GM21528 (cell line): Measurements from ENCODE around the gene C4orf54.

ENCODE experiments used
- ATAC-seq: cut with Tn5 transposase; IDR thresholded peaks from one replicate; pipeline ENCODE4 v1.9.1; 2021; ENCODE audit warnings: mild to moderate bottlenecking, moderate library complexity; ENCODE audit not compliant: unreplicated experiment, low FRiP score

Gene C4orf54

DNA sequence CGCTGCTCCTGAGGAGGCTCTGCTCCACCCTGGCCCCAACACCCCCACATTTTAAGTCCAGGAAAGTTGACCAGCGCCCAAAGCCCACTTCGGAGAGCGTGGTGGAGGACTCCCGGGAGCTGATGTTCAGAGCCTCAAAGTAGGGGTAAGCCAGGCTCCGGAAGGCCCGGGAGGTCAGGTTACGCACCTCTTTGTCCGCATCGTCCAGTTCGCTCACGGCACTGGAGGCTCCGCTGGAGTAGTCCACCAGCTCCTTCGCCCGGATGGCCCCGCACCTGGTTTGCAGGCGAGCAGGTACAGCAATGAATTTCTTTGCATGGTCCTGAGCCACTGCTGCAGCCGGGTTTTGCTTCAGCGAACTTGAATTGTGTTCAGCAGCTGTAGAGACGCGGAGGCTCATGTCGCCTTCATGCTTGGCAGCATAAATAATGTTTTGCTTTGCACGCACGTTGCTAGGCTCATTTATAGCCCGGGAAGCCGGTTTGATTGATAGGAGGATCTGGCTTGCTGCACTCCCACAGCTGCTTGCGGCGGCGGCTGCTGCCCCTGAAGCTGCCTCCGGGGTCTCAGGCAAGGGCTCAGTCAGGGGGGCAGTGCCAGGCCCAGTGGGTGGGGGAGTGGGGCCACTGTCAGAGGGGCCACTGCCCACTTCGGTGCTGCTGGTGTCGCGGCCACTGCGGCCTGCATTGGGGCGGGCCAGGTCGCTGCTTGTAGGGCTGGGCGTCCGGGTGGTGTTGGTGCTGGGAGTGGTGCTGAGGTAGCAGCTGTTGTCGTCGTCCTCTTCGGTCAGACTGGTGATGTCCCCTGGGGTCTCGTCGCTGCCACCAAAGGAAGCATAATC lies 4.8 kb downstream of the C4orf54 start:
- ATAC-seq: no peak

DNA sequence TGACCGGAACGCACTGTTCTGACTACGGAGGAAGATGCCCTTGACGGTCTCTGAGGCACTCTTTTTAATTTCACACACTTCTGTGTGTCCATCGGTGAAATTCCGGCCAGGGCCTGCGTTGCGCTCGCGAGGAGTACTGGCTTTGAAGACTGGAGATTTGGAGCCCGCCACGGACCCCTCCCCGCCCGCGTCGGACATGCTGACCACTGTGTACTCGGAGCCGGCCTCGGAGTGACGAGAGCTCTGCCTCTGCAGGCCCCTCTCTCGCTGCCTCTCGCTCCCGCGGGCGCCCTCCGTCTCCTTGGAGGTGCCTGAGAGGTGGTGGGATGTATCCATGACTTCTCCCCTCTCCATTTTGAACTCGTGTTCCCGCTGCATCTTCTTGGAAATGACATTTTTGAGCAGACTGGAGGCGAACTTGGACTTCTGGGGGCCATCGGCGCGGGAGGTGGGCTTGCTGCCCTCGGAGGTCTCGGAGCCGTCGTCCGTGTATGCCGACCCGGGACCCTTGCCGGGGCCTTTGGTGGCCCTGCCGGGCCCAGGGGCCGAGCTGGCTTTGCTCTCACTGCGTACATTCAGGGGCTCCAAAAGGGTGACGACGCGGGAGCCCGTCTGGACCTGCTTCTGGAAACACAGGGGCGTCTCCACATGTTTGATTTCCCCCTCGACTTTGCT lies 5.7 kb downstream of the C4orf54 start:
- no peak for ATAC-seq

DNA sequence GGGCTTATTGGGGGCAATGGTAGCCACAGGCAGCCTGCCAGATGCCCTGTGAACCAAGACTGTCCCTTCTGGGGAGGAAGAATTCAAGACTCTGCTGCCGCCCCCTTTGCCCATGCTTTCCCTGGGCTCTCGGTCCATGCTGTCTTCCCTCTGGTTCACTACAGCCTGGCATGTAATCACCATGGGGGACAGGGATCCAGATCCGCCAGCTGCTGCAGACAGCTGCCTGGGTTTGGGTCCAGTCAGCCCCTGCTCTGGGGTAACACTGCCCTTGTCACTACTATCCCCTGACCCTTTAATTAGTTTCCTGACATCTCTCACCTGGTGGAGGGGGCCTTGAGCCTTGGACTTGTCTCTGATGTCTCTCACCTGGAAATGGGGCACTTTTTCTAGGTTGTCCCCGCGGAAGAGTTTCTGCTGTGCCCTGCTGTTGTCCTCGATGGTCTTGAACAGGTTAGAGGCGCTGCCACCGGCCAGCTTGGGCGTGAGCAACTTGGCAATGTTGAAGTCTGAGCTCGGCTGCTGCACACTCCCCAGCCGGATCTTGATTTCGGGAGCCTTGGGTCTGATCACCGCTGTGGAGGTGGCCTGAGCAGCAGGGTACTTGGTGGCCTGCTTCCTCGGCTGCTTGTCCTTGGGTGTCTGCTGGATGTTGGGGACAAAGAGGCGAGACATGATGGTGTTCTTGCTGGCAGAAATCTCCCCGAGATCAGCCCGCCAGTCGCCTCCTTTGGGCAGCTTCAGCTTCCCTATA lies 6.4 kb downstream of the C4orf54 start:
- ATAC-seq: no peak

DNA sequence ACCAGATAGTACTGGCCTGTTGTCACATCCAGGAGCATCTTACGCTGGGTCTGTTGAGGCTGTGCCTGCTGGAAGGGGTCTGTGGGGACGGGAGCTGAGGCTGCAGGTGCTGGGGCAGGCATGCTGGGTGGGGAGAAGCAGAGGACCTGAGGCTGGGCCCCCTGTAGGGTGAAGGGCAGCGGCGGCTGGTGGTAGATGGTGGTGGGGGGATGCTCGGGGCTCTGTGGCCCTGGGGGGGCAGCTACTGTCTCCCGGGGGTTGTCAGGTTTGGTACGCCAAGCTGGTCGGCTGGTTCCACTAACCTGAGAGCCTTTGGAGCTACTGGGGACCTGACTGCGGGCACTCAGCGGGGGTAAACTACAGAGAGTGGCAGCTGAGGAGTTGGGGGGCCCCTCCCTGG lies 7.8 kb downstream of the C4orf54 start:
- no peak for ATAC-seq

DNA sequence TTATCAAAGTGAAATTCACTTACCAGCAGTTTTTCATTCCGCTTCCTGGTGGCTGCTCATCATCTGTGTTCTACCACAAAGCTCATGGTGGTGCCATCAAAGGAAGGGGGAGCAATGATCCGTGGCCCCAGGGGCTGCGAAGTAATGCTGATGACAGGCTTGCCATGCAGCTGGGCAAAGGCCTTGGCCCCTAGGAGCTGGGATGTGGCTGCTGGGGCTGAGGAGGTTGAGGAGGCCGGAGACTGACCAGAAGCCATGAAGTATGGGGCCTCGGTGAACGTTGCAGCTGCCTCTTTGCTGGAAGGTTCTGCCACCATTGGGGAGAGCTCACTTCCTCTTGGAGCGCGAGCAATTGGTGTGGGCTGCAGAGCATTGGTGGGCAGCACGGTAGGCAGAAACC lies 8.4 kb downstream of the C4orf54 start:
- ATAC-seq: no peak

DNA sequence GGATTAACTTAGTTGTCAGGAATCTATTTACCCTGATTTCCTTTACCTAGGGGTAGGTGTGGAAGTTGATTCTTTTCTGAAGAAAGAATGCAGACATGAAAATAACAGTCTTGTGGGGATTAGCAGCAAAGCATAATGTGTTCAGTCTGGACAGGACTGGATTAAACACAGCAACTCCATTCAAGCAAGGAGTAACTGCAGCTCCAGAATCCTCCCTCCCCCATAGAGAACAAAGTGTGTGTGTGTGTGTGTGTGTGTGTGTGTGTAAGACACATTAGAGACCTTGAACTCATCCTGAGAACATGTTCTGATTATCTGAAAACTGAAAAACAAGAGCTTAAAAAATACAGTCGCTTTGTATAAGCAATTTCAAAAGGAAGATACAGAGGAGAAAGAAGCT lies 9.3 kb downstream of the C4orf54 start:
- no peak for ATAC-seq

DNA sequence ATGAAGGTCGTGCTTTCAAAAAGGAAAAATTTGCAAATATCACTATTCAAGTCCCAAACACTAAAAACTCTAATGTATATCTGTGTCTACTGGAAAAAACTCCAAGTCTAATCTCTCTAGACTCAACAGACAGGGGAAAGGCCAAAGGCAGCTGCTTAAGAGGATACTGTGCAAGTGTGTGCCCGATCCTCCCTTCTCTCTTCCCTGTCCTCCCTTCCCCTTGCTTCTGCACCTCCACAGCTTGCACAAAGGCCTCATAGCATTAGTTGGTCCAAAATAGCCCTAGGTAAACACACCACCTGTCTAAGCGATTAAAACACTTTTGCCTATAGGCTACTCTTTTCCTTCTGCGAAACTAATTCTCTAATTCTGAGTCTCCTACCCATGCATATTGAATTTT lies 10.6 kb downstream of the C4orf54 start:
- no peak for ATAC-seq

DNA sequence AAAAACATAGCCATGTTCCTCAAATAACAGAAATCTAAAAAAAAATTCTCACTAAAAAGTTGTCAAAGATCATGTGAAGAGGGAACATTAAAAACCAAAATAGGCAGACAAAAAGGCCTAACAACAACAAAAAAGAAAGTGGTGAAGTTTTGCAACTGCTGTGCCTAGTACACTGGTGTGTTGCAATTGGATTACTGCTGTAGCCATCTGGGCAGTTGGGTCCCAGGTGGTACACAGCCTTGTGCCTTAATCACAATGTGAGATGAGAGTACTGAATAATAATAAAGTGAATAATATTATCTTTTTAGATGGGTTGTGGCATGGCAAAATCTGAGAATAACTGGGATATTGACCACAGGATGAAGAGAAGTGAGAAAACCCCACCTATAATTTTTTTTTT lies 12.0 kb downstream of the C4orf54 start:
- ATAC-seq: no peak

DNA sequence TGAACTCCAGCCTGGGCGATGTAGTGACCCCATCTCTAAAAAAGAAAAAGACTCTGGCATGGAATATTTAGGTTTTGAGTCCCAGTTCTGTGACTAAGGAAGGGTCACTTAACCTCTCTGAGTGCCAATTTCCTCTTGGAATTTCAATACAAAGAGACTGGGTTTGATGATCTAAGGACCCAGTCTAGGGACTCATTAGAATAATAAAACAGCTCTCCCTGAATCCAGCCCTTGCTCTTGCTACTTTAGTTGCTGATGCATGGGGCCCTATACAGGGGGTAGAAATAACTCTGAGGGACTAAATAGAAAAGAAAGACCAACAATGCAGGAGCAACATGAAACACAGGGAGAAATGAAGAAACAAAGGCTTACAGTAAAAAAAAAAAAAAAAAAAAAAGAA lies 12.6 kb downstream of the C4orf54 start:
- ATAC-seq: no peak

DNA sequence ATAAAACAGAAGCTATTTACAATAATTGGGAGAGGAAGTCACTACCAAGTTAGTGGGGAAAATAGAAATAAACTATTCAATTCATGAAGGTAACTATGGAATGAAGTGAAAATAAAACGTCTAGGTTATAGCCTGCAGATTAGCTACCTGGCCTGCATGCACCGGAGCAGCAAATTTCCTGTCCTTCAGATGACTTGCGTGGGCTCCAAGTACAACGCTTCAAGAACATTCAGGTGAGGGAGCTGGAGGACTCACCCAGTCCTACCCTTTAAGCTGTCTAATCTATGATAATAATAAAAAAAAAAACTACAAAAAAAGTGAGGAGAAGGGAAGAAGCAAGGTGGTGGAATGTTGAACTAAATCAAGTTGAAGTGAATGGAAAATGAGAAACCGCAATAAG lies 13.2 kb downstream of the C4orf54 start:
- ATAC-seq: no peak

DNA sequence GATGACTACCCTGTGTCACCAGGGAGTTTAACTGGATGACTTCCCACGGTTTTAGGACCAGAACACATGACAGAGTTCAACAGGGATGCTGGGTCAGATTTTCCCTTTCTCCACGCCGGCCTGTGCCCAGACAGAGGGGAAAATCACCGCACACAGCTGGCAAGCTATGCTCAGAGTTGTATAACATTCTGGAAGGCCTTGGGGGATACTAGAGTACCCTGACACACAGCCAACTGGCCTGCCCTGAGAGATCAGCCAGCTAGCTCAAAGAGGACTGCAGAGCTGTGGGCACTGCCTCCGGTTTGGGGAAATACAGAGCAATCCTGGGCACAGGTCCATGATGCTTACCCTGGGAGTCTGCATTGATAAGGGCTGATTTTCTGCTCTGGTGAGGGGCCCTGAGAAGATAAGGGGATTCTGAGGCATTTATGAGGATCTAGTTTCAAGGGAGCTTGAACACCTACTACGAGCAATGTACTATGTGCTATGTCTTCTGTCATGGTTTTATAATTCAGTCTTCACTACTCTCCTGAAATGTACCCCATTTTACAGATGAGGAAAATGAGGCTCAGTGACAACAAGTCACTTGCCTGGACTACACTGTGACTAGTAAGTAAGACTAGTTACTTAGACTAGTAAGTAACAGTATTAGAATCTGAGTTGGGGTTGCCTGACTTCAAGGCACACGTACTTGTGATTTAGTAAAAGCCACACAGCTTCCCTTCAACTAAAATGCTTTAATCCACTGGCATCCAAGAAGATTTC lies 14.7 kb downstream of the C4orf54 start:
- no peak for ATAC-seq

DNA sequence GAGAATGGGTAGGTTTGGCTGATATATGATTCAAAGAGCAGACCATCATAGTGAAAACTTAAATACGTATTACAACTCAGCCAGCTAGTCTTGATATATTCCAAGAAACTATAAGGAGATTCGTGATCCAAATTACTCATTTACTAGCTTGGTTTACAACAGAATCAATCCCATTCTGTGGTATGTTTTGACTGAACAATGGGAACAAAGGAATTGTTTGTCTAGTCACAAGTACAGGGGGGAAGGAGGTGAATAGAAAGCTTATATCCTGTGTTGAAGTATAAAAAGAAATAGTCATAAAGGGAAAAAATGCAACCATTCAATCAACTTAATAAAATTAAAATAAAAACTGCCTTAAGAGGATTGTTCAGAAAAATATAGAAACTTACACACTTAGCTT lies 17.0 kb downstream of the C4orf54 start:
- no peak for ATAC-seq

DNA sequence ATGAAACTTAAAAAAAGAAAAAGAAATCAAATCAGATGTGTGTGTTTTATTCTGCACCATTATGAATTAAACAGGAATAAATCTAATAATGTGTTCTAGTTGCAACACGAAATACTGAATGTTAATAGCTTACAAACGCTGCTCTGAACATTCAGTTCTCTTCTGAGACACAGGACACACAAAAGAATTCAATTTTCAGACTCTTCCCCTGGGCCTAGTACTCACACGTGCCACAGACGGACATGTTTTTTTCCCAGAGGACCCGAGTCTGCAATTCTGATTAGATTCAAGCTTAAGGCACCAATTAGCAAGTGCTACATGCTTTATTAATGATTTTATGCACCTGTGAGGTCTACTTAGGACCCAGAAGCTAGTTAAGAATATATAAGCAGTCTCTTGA lies 20.5 kb downstream of the C4orf54 start:
- no peak for ATAC-seq

DNA sequence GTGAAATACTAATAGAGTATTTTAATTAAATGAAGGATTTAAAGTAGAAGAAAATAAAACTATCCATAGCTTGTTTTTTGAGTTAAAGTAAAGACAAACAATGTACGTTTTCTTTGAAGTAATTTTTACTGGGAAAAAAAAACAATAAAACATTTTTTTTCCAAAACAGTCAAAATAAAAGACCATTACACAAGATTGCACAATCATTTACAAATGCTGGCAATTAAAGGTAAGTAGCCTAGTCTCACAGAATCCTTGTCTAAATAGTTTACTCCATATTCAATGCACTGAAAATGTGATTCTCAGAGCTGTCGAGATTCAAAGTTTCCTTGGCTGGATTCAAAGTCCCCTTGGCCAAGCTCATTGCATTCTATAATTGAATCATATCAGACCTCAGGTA lies 21.2 kb downstream of the C4orf54 start:
- ATAC-seq: no peak

DNA sequence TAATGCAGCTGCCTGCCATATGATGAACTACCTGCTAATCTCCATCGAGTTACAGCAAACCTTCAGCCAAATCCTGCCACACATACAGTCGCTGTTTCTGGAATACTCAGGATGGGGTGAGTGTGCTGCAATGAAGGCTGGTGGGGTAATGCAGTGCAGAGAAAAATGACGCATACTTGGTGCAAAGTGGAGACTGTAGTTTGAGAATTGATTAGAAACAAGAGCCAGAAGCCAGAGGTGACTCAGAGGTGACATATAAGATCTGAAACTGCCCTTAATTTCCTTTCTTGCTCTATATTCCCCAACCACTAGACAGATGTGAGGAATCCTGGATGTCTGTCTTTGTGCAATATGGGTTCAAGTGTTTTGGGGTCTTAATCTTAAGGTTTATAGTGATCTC lies 22.0 kb downstream of the C4orf54 start:
- ATAC-seq: no peak

DNA sequence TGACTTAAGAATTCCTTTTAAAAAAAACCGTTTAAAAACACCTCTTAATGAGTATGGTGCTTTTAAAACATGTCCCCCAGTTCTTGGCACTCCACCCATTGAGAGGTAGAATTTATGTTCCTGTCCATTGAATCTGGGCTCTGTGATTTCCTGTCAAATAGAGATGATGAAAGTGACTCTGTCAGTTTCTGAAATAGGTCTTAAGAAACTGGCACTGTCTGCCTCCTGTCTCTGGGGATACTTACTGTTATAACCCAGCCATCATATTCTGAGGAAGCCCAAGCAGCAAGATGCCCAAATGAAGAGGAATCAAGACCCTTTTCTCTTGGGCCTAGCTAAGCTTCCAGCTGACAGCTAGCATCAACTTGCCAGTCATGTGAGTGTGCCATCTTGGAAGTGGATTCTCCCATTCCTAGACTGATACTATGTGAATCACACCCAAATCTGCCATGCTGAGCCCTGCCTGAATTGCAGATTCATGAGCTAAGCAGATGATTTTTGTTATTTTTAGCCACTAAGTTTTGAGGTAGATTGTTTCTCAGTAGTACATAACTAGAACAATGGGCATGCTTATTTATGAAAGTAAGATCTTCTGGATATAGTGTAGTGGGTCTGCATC lies 22.8 kb downstream of the C4orf54 start:
- ATAC-seq: no peak

DNA sequence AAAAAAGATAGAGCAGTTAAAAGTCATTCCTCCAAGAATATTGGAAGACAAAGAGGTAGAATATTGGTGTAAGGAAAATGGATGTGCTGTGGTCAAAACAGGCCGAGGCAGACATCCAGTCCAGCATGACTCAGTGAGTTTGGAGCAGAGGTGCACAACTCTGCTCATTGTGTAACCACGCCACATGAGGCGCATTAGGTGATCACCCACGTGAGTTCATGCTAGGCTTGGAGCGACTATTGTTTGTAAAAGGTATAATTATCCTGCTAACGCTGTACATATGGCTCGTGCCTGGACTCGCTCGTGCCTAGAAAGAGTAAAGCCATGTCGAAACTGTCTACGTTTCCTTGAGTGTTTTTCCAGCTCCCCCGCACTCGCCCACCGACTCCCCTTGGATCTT lies 23.9 kb downstream of the C4orf54 start:
- ATAC-seq: no peak

DNA sequence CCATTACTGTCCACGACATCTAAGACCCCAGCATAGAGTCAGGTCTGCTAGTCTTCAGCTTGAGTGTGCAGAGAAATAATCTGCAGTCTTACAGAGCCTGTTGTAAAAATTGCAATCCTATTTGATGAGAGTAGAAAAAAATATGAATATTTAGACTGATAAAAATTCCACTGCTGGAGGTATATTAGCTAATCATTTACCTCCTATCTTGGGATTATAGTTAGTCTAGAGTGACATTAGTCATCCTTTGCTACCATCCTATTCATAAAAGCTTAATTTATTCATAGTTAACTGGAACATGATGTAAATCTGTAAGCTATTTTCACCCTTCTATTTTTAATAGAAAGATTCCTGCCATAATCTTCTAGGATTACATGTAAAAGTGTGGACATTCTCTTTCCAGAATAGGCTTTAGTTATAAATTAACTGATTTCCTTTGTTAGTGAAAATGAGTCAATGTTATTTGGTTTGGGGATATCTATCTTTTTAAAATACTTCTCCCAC lies 26.7 kb downstream of the C4orf54 start:
- no peak for ATAC-seq

DNA sequence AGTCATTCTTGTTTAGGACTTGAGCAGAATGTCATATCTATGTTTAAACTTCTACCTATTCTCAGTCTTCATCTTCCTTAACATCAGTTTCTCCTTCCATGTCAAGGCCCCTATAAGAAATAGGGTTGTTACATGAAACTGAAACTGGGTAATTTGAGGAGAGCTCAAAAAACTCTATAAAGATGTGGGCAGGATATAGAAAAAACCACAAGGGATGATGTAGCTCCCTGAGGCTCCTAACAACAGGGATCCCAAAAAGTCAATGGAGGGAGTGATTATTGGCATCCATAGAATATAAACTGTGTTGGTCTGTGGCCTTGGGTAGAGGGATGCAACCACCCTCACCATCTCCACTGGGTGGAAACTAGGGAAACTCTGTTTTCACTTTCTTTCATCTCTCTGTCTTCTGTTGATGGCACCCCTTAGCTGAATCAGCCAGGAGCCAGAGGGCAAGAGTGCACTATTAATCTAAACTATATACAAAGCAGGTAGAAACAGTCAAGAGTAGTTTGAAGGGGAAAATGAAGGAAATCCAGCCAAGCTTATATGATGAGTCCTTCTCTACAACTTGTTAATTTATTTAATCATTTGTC lies 27.6 kb downstream of the C4orf54 start:
- no peak for ATAC-seq

DNA sequence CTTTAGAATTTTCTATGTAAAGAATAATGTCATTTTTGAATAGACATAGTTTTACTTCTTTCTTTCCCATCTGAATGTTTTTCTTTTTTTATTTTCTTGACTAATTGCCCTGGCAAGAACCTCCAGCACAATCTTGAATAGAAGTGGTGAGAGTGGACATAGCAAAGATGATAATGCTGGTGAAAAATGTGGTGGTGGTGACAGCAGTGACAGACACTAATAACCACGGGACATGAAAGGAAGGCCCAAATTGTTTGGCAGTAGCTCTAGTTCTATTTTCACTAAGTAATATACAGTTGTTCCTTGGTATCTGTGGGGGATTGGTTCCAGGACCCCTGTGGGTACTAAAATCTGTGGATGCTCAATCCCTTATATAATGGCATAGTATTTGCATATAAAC lies 29.6 kb downstream of the C4orf54 start:
- ATAC-seq: no peak
